HEK293 (cell line): ENCODE measurements around the gene TBC1D5.
A peak's percentile ranks its signal among the peaks of the same experiment; 100 is the strongest.
"Not testable (repeated sequence)": the region's sequence is repeated elsewhere in the genome, so short reads cannot be mapped to it uniquely, and the experiment has no call there.

ENCODE experiments used
- CTCF ChIA-PET: fragments of 350-600 bp; formaldehyde crosslinking; extraction: SDS; loops from one replicate; lab custom pipeline; 2021; ENCODE audit warnings: antibody characterized with exemption; lab: Yijun Ruan, JAX
- POLR2A ChIA-PET: fragments of 300-600 bp; formaldehyde crosslinking; extraction: SDS; loops from one replicate; lab custom pipeline; 2020; ENCODE audit warnings: antibody characterized with exemption, inconsistent platforms; lab: Yijun Ruan, JAX
- H3K27ac ChIP-seq: fragments of 200-500 bp; sonication (Bioruptor generic); 2 replicates; pipeline ENCODE4 v1.5.1; 2014; ENCODE audit warnings: low read depth, low read length, control low read depth, inconsistent platforms; ENCODE audit errors: extremely low read depth
- H3K36me3 ChIP-seq, 2 experiments: fragments of 200-500 bp in 1 of 2; sonication (Bioruptor generic) in 1 of 2; 1 replicate in 1 of 2; 2 replicates in 1 of 2; pipeline ENCODE4 v1.5.1; 2014 to 2017; ENCODE audit warnings: inconsistent platforms in 2 of 2, low read length in 2 of 2; ENCODE audit not compliant: control insufficient read depth in 2 of 2, insufficient read depth in 1 of 2
- H3K4me1 ChIP-seq: fragments of 200-500 bp; sonication (Bioruptor generic); 2 replicates; pipeline ENCODE4 v1.5.1; 2014; ENCODE audit warnings: mild to moderate bottlenecking, low read length, inconsistent platforms; ENCODE audit not compliant: control insufficient read depth, insufficient read depth
- H3K4me3 ChIP-seq: 2 replicates; pipeline ENCODE4 v1.5.1; 2011; ENCODE audit warnings: low read depth, mild to moderate bottlenecking, control low read depth, low read length, moderate library complexity
- H3K9me3 ChIP-seq: fragments of 200-500 bp; sonication (Bioruptor generic); 2 replicates; pipeline ENCODE4 v1.5.1; 2014; ENCODE audit warnings: low read depth, low read length, inconsistent platforms; ENCODE audit not compliant: control insufficient read depth, insufficient read depth
- KLF7 ChIP-seq: fragments of 450-650 bp; formaldehyde crosslinking; IDR thresholded peaks from 2 replicates; pipeline ENCODE4 v1.5.1; 2016; ENCODE audit warnings: missing biosample characterization, missing genetic modification characterization, borderline replicate concordance
- TRIM28 ChIP-seq: IDR thresholded peaks from 2 replicates; pipeline ENCODE4 v1.6.1; 2011; ENCODE audit warnings: low read length, control low read depth, borderline replicate concordance
- ZFP69B ChIP-seq: fragments of 450-650 bp; formaldehyde crosslinking; IDR thresholded peaks from 2 replicates; pipeline ENCODE4 v1.5.1; 2016; ENCODE audit warnings: missing biosample characterization, missing genetic modification characterization
- ZNF146 ChIP-seq: fragments of 450-650 bp; formaldehyde crosslinking; IDR thresholded peaks from 2 replicates; pipeline ENCODE4 v1.5.1; 2016; ENCODE audit warnings: missing biosample characterization, missing genetic modification characterization
- ZNF292 ChIP-seq: fragments of 450-650 bp; formaldehyde crosslinking; IDR thresholded peaks from 2 replicates; pipeline ENCODE4 v1.5.1; 2016; ENCODE audit warnings: low read depth, missing biosample characterization, missing genetic modification characterization, borderline replicate concordance
- ZNF341 ChIP-seq: fragments of 450-650 bp; formaldehyde crosslinking; IDR thresholded peaks from 2 replicates; pipeline ENCODE4; 2016; ENCODE audit warnings: low read depth, missing biosample characterization, missing genetic modification characterization
- ZNF600 ChIP-seq: fragments of 450-650 bp; formaldehyde crosslinking; IDR thresholded peaks from 2 replicates; pipeline ENCODE4 v1.5.1; 2016; ENCODE audit warnings: missing biosample characterization, missing genetic modification characterization
- ZNF610 ChIP-seq: fragments of 450-650 bp; formaldehyde crosslinking; IDR thresholded peaks from 2 replicates; pipeline ENCODE4 v1.5.1; 2016; ENCODE audit warnings: missing biosample characterization, missing genetic modification characterization, borderline replicate concordance
- ZNF626 ChIP-seq: fragments of 450-650 bp; sonication (Bioruptor Pico); formaldehyde crosslinking; IDR thresholded peaks from 2 replicates; pipeline ENCODE4 v1.5.1; 2018; ENCODE audit warnings: missing biosample characterization, missing genetic modification characterization, inconsistent platforms
- ZNF677 ChIP-seq: fragments of 450-650 bp; IDR thresholded peaks from 2 replicates; pipeline ENCODE4 v1.5.0; 2018; ENCODE audit warnings: missing biosample characterization, mild to moderate bottlenecking, missing genetic modification characterization, moderate library complexity
- ZNF776 ChIP-seq: fragments of 450-650 bp; formaldehyde crosslinking; IDR thresholded peaks from 2 replicates; pipeline ENCODE4 v1.5.0; 2017; ENCODE audit warnings: missing biosample characterization, missing genetic modification characterization, borderline replicate concordance
- ZSCAN23 ChIP-seq: fragments of 450-650 bp; formaldehyde crosslinking; IDR thresholded peaks from 2 replicates; pipeline ENCODE4 v1.5.1; 2016; ENCODE audit warnings: missing biosample characterization, missing genetic modification characterization
- TF ChIP-seq, protein P1 (sequence below): fragments of 450-650 bp; formaldehyde crosslinking; IDR thresholded peaks from 2 replicates; pipeline ENCODE4 v1.5.1; 2016; ENCODE audit warnings: missing biosample characterization, missing genetic modification characterization
- TF ChIP-seq, protein P2 (sequence below): fragments of 450-650 bp; formaldehyde crosslinking; IDR thresholded peaks from 2 replicates; pipeline ENCODE4 v1.5.1; 2016; ENCODE audit warnings: missing biosample characterization, missing genetic modification characterization
- TF ChIP-seq, protein P3 (sequence below): fragments of 450-650 bp; formaldehyde crosslinking; IDR thresholded peaks from 2 replicates; pipeline ENCODE4 v1.5.1; 2016; ENCODE audit warnings: missing biosample characterization, missing genetic modification characterization
- TF ChIP-seq, protein P4 (sequence below): fragments of 450-650 bp; formaldehyde crosslinking; IDR thresholded peaks from 2 replicates; pipeline ENCODE4 v1.5.1; 2016; ENCODE audit warnings: missing biosample characterization, missing genetic modification characterization
- TF ChIP-seq, protein P5 (sequence below): fragments of 450-650 bp; formaldehyde crosslinking; IDR thresholded peaks from 2 replicates; pipeline ENCODE4 v1.5.1; 2016; ENCODE audit warnings: missing biosample characterization, missing genetic modification characterization

Gene TBC1D5

DNA sequence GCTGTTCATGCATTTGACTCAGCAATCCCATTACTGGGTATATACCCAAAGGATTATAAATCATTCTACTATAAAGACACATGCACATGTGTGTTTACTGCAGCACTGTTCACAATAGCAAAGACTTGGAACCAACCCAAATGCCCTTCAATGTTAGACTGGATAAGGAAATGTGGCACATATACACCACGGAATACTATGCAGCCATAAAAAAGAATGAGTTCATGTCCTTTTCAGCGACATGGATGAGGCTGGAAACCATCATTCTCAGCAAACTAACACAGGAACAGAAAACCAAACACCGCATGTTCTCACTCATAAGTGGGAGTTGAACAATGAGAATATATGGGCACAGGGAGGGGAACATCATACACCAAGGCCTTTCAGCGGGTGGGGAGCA lies 391.2 kb downstream of the TBC1D5 start:
- H3K4me3 ChIP-seq, H3K4me1 ChIP-seq, POLR2A ChIA-PET, H3K36me3 ChIP-seq, CTCF ChIA-PET, H3K27ac ChIP-seq, H3K9me3 ChIP-seq: not testable (repeated sequence)
- peak; percentile 89 for TF ChIP-seq ZNF146 (tag by site-specific recombination)

DNA sequence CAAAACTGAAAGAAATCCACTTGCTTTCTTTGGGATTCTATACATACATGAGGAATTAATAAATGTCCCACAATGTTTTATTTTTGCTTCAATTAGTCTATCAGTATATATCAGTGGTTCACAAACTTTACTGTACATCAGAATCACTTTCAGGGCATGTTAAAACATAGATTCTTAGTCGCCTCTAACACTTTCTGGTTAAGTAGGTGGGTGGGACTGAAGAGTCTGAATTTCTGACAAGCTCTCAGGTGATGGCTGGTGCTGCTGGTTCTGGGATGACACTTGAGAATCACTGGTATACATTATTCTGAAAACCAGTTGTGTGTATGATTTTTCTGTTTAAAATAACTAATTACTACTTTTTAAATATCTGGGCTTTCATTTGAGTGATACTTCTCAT lies 393.3 kb downstream of the TBC1D5 start:
- Histone ChIP-seq H3K4me1 (no peaks in the 10 kb centered on the region), H3K27ac (no peak overlapping the region), H3K4me3 (no peak overlapping the region), H3K9me3 (no peaks in the 10 kb centered on the region), H3K36me3 (no peaks in the 10 kb centered on the region)
- POLR2A ChIA-PET = no interaction called here
- CTCF ChIA-PET = interaction anchor here (1.1 kb wide), 1 partner anchor 12 kb away, joined by 3 read pairs; no protein-coding TSS in a partner anchor
- TF ChIP-seq, protein P1, sequence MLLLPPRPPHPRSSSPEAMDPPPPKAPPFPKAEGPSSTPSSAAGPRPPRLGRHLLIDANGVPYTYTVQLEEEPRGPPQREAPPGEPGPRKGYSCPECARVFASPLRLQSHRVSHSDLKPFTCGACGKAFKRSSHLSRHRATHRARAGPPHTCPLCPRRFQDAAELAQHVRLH (tag by site-specific recombination) = no peak
- TF ChIP-seq ZNF610 (tag by site-specific recombination) (no peak), KLF7 (tag by site-specific recombination) (no peak), TRIM28 (no peak), ZNF776 (no peak), ZNF292 (tag by site-specific recombination) (no peak), ZNF341 (tag by site-specific recombination) (no peak)

DNA sequence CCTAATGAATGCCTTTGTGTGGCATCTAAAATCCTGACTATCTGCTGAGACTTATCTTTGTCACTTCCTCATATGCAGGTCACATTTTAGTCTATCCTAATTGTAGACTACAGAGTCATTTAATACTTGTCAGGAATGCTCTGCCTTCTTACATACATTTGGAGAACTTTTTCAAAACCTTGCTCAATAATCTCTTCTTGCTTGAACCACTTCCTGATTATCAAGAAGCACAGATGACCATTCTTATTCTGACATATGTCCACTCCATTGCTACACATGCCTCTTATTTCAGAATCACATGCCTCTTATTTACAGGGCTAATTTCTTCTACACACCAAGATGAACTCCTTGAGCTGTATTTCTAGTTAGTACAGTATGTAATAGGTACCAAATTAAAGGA lies 400.3 kb downstream of the TBC1D5 start:
- H3K4me1 ChIP-seq = no peaks in the 10 kb centered on the region
- no peak overlapping the region for H3K27ac ChIP-seq
- ChIA-PET CTCF (no interaction called here), POLR2A (no interaction called here)
- H3K36me3 ChIP-seq = no peaks in the 10 kb centered on the region
- H3K4me3 ChIP-seq = no peak overlapping the region
- TF ChIP-seq ZFP69B (tag by site-specific recombination) = no peak
- TF ChIP-seq, protein P2, sequence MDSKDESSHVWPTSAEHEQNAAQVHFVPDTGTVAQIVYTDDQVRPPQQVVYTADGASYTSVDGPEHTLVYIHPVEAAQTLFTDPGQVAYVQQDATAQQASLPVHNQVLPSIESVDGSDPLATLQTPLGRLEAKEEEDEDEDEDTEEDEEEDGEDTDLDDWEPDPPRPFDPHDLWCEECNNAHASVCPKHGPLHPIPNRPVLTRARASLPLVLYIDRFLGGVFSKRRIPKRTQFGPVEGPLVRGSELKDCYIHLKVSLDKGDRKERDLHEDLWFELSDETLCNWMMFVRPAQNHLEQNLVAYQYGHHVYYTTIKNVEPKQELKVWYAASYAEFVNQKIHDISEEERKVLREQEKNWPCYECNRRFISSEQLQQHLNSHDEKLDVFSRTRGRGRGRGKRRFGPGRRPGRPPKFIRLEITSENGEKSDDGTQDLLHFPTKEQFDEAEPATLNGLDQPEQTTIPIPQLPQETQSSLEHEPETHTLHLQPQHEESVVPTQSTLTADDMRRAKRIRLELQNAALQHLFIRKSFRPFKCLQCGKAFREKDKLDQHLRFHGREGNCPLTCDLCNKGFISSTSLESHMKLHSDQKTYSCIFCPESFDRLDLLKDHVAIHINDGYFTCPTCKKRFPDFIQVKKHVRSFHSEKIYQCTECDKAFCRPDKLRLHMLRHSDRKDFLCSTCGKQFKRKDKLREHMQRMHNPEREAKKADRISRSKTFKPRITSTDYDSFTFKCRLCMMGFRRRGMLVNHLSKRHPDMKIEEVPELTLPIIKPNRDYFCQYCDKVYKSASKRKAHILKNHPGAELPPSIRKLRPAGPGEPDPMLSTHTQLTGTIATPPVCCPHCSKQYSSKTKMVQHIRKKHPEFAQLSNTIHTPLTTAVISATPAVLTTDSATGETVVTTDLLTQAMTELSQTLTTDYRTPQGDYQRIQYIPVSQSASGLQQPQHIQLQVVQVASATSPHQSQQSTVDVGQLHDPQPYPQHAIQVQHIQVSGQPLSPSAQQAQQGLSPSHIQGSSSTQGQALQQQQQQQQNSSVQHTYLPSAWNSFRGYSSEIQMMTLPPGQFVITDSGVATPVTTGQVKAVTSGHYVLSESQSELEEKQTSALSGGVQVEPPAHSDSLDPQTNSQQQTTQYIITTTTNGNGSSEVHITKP = no peak
- TF ChIP-seq, protein P3, sequence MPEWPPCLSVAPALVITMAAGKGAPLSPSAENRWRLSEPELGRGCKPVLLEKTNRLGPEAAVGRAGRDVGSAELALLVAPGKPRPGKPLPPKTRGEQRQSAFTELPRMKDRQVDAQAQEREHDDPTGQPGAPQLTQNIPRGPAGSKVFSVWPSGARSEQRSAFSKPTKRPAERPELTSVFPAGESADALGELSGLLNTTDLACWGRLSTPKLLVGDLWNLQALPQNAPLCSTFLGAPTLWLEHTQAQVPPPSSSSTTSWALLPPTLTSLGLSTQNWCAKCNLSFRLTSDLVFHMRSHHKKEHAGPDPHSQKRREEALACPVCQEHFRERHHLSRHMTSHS (tag by site-specific recombination) = no peak
- H3K9me3 ChIP-seq = no peaks in the 10 kb centered on the region

DNA sequence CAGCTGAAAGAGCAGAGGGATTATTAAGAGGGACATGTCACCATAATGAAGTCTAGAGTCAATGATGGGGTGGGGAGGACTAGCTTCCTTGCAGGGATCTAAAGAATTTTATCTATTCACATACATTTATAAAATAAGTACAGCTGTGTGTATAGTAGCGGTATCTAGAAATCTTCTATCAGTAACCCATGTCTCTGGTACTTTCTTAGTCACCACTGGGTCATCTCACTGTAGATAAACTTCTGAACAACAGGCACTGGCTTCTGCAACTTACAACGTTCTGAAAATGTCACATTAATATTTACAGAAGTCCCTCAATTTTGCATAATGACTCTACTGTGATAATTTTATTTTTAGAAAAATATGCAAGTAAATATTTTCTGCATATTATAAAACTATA lies 401.7 kb downstream of the TBC1D5 start:
- CTCF ChIA-PET = no interaction called here
- Histone ChIP-seq H3K27ac (no peak overlapping the region), H3K4me1 (no peaks in the 10 kb centered on the region), H3K36me3 (no peaks in the 10 kb centered on the region), H3K9me3 (no peaks in the 10 kb centered on the region), H3K4me3 (no peak overlapping the region)
- POLR2A ChIA-PET = no interaction called here
- TF ChIP-seq ZNF677 (tag by site-specific recombination) = no peak
- TF ChIP-seq ZNF626 = no peak
- TF ChIP-seq, protein P4, sequence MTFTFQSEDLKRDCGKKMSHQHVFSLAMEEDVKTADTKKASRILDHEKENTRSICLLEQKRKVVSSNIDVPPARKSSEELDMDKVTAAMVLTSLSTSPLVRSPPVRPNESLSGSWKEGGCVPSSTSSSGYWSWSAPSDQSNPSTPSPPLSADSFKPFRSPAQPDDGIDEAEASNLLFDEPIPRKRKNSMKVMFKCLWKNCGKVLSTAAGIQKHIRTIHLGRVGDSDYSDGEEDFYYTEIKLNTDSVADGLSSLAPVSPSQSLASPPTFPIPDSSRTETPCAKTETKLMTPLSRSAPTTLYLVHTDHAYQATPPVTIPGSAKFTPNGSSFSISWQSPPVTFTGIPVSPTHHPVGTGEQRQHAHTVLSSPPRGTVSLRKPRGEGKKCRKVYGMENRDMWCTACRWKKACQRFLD (tag by site-specific recombination) = no peak
- no peak for TF ChIP-seq ZSCAN23
- TF ChIP-seq, protein P5, sequence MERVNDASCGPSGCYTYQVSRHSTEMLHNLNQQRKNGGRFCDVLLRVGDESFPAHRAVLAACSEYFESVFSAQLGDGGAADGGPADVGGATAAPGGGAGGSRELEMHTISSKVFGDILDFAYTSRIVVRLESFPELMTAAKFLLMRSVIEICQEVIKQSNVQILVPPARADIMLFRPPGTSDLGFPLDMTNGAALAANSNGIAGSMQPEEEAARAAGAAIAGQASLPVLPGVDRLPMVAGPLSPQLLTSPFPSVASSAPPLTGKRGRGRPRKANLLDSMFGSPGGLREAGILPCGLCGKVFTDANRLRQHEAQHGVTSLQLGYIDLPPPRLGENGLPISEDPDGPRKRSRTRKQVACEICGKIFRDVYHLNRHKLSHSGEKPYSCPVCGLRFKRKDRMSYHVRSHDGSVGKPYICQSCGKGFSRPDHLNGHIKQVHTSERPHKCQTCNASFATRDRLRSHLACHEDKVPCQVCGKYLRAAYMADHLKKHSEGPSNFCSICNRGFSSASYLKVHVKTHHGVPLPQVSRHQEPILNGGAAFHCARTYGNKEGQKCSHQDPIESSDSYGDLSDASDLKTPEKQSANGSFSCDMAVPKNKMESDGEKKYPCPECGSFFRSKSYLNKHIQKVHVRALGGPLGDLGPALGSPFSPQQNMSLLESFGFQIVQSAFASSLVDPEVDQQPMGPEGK (tag by site-specific recombination) = no peak
- no peak for TF ChIP-seq ZNF600 (tag by site-specific recombination)
